Fibroblast of lung (primary cell): ENCODE data around the gene KLRG1. TPM values are rescaled to one million over a fixed set of nuclear protein-coding genes. Genes with fewer than 3 reads are reported as not detected.

Experiments used
- DNase-seq, 2 donors: peaks; one replicate each; pipeline versions ENCODE4 v3.0.0 to v3.0.0-alpha.2; 2010; ENCODE audit warnings: low read depth in 2 of 2
- H2AFZ ChIP-seq: 2 replicates; pipeline ENCODE4 v1.5.1; 2012; ENCODE audit warnings: low read length, control low read depth, inconsistent platforms
- H3K27ac ChIP-seq: 2 replicates; pipeline ENCODE4 v1.5.1; 2011; ENCODE audit warnings: low read length, control low read depth; ENCODE audit not compliant: insufficient read depth
- H3K27me3 ChIP-seq: 2 replicates; pipeline ENCODE4 v1.5.1; 2011; ENCODE audit warnings: mild to moderate bottlenecking, low read length; ENCODE audit not compliant: control insufficient read depth, insufficient read depth
- H3K36me3 ChIP-seq: 2 replicates; pipeline ENCODE4 v1.5.1; 2011; ENCODE audit warnings: low read length; ENCODE audit not compliant: control insufficient read depth, insufficient read depth
- H3K4me1 ChIP-seq: 2 replicates; pipeline ENCODE4 v1.5.1; 2011; ENCODE audit warnings: low read length; ENCODE audit not compliant: control insufficient read depth, insufficient read depth; ENCODE audit errors: extremely low read depth
- H3K4me2 ChIP-seq: 2 replicates; pipeline ENCODE4 v1.5.1; 2011; ENCODE audit warnings: low read length, control low read depth; ENCODE audit not compliant: insufficient read depth; ENCODE audit errors: extremely low read depth
- H3K4me3 ChIP-seq, 4 experiments: fragments of 200-600 bp in 1 of 4; sonication (generic) in 1 of 4; replicated peaks in 1 of 4; 2 replicates each; pipeline ENCODE4 v1.5.1; 2011 to 2016; ENCODE audit warnings: low read length in 4 of 4, low read depth in 3 of 4, mild to moderate bottlenecking in 3 of 4, control low read depth in 2 of 4, inconsistent platforms in 1 of 4, mixed read lengths in 1 of 4; ENCODE audit not compliant: insufficient read depth in 1 of 4; ENCODE audit errors: control extremely low read depth in 1 of 4
- H3K79me2 ChIP-seq: 2 replicates; pipeline ENCODE4 v1.5.1; 2012; ENCODE audit warnings: mild to moderate bottlenecking, low read length, inconsistent platforms; ENCODE audit not compliant: control insufficient read depth, insufficient read depth
- H3K9ac ChIP-seq: 2 replicates; pipeline ENCODE4 v1.5.1; 2011; ENCODE audit warnings: mild to moderate bottlenecking, low read length, control low read depth; ENCODE audit not compliant: insufficient read depth
- H3K9me3 ChIP-seq: 2 replicates; pipeline ENCODE4 v1.5.1; 2012; ENCODE audit warnings: low read depth, low read length; ENCODE audit not compliant: control insufficient read depth, insufficient read depth
- H4K20me1 ChIP-seq: 2 replicates; pipeline ENCODE4 v1.5.1; 2011; ENCODE audit warnings: low read length; ENCODE audit not compliant: control insufficient read depth, insufficient read depth; ENCODE audit errors: extremely low read depth
- EZH2 ChIP-seq: IDR thresholded peaks from 2 replicates; pipeline ENCODE4 v1.5.1; 2012; ENCODE audit warnings: low read length, control low read depth, mild to moderate bottlenecking; ENCODE audit errors: missing control alignments
- polyA minus RNA-seq: library from RNA; depleted of rRNA, polyadenylated mRNA; stranded (reverse); fragments of >200 nt; gene quantifications from 2 replicates; pipeline ENCODE4 v1.2.3, GENCODE V29; 2011; ENCODE audit warnings: low replicate concordance
- polyA plus RNA-seq, 2 donors: library from polyadenylated mRNA; depleted of rRNA in 1 of 2; stranded (reverse) in 1 of 2; unstranded in 1 of 2; fragments of >200 nt; gene quantifications; 2 replicates each; pipeline ENCODE4 v1.2.1, GENCODE V29; 2011 to 2012; ENCODE audit warnings: missing spikeins in 1 of 2
- total RNA-seq: library from RNA; depleted of rRNA; stranded (reverse); fragments of >200 nt; gene quantifications from 2 replicates; pipeline ENCODE4 v1.2.1, GENCODE V29; 2014
- TF ChIP-seq, protein P1 (sequence below), 2 donors: IDR thresholded peaks in 1 of 2; conservative IDR thresholded peaks in 1 of 2; 1 replicate in 1 of 2; 2 replicates in 1 of 2; pipeline ENCODE4 v1.5.1; 2011 to 2012; ENCODE audit warnings: low read length in 2 of 2, control low read depth in 1 of 2, inconsistent platforms in 1 of 2, low read depth in 1 of 2, mild to moderate bottlenecking in 1 of 2

Gene KLRG1
- total RNA-seq, result 1.0 and 1.8 TPM in 2 replicates
- 0.45 and 1.0 TPM in 2 replicates for polyA plus RNA-seq
- polyA plus RNA-seq (2012), result 0.38 and 0.48 TPM in 2 replicates
- not detected in 2 replicates for polyA minus RNA-seq

DNA sequence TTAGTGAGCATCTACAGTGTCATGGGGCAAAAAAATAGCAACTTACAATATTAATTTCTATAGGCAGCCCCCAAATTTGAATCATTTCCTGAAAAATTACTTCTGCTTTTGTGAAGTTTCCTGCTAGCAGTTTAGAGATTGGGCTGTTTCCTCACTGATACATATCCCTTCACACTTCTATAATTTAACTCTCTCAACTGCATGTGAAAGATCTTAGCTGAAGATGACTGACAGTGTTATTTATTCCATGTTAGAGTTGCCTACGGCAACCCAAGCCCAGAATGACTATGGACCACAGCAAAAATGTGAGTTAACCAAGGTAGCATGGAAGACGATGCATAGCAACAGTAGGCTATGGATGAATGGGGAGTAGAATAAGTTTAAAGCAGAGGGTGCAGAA, at the start of gene KLRG1:
TSS of gene KLRG1 (plus strand) at position 134 of the 400 bp plus-strand sequence. CDS start at position 224, 90 bp downstream.
- H3K4me3 ChIP-seq, result no peak within 1 kb of the TSS
- H3K27ac ChIP-seq, result no peak within 1 kb of the TSS
- no peaks in the 10 kb centered on the region for H4K20me1 ChIP-seq
- no peaks in the 10 kb centered on the region for H3K9me3 ChIP-seq
- no peak within 1 kb of the TSS for H3K4me2 ChIP-seq
- H3K79me2 ChIP-seq, result no peaks in the 10 kb centered on the region
- no peak within 1 kb of the TSS for H3K9ac ChIP-seq
- no peaks in the 10 kb centered on the region for H3K27me3 ChIP-seq
- TF ChIP-seq, protein P1, sequence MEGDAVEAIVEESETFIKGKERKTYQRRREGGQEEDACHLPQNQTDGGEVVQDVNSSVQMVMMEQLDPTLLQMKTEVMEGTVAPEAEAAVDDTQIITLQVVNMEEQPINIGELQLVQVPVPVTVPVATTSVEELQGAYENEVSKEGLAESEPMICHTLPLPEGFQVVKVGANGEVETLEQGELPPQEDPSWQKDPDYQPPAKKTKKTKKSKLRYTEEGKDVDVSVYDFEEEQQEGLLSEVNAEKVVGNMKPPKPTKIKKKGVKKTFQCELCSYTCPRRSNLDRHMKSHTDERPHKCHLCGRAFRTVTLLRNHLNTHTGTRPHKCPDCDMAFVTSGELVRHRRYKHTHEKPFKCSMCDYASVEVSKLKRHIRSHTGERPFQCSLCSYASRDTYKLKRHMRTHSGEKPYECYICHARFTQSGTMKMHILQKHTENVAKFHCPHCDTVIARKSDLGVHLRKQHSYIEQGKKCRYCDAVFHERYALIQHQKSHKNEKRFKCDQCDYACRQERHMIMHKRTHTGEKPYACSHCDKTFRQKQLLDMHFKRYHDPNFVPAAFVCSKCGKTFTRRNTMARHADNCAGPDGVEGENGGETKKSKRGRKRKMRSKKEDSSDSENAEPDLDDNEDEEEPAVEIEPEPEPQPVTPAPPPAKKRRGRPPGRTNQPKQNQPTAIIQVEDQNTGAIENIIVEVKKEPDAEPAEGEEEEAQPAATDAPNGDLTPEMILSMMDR (conservative IDR thresholded peaks at IDR 0.05 in 1 of 2, IDR thresholded peaks at IDR 0.05 in 1 of 2; ENCODE audit: low read depth in 1 of 2, low read length in 2 of 2), result no peak
- TF ChIP-seq EZH2, result no peak
- H3K4me1 ChIP-seq, result no peaks in the 10 kb centered on the region
- H3K36me3 ChIP-seq, result no peaks in the 10 kb centered on the region
- H2AFZ ChIP-seq, result no peak within 1 kb of the TSS
- no peak for DNase-seq

DNA sequence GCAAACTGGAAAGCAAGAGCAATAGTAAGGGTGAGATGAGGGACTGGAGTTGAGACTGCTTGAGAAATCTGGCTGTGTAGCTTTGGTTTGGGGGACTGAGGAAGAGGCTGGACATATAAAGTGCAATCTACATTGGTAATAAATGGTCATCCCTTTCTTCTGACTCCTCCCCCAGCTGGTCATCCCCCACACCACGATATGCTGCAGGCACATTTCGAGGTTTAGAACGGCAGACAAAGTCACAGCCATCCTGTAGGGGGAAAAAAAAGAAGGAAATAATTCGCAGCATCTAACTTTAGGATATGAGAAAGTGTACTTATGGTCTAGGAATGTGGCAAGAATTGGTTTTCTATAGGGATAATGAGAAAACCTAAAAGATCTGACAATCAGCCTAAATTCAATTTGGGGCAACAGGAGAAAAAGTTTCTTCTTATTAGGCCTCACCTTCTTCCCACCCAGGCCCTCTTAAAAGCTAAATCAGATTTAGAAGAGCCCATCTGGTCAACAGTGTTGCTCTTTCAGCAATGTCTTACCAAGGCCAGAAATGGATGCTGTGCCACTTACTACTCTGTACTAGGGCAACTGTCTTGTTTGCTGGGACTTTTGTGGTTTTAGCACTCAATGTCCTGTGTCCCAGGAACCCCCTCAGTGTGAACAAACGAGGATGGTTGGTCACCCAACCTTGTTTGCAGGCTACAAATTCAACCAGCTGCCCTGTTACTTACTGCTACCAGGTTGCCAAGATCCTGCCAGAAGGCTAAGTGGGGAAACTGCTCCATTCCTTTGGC, 47.5 kb upstream of the KLRG1 start:
- Histone ChIP-seq H3K27me3 (no peaks in the 10 kb centered on the region), H3K27ac (no peak overlapping the region), H3K36me3 (peaks cover 21% of the 10 kb centered on the region), H3K4me1 (no peaks in the 10 kb centered on the region), H3K4me2 (no peak overlapping the region), H2AFZ (no peak overlapping the region), H3K9me3 (no peaks in the 10 kb centered on the region), H3K4me3 (no peak overlapping the region), H3K9ac (no peak overlapping the region), H3K79me2 (peaks cover 13% of the 10 kb centered on the region), H4K20me1 (no peaks in the 10 kb centered on the region)
- no peak for DNase-seq
- TF ChIP-seq, protein P1 (conservative IDR thresholded peaks at IDR 0.05 in 1 of 2, IDR thresholded peaks at IDR 0.05 in 1 of 2; ENCODE audit: low read depth in 1 of 2, low read length in 2 of 2), result no peak
- no peak for TF ChIP-seq EZH2

- Histone ChIP-seq H3K4me3 (no peak overlapping the region), H3K79me2 (peaks cover 31% of the 10 kb centered on the region), H3K4me1 (no peaks in the 10 kb centered on the region), H3K27me3 (no peaks in the 10 kb centered on the region), H3K4me2 (no peak overlapping the region), H3K9ac (no peak overlapping the region), H2AFZ (no peak overlapping the region), H3K36me3 (peaks cover 21% of the 10 kb centered on the region), H4K20me1 (no peaks in the 10 kb centered on the region), H3K9me3 (no peaks in the 10 kb centered on the region), H3K27ac (no peak overlapping the region)
- DNase-seq, result no peak
- TF ChIP-seq EZH2, result no peak
- TF ChIP-seq, protein P1 (conservative IDR thresholded peaks at IDR 0.05 in 1 of 2, IDR thresholded peaks at IDR 0.05 in 1 of 2; ENCODE audit: low read depth in 1 of 2, low read length in 2 of 2), result no peak
These were observed 45.7 kb upstream of the KLRG1 start for GRCh38 chr12:8943565-8944186.
